HG03558 (cell line): ENCODE data around the gene CADM1.

ENCODE experiments used
- ATAC-seq: cut with Tn5 transposase; IDR thresholded peaks from one replicate; pipeline ENCODE4 v1.9.1; 2021; ENCODE audit warnings: moderate number of reproducible peaks; ENCODE audit not compliant: unreplicated experiment; ENCODE audit errors: extremely low read depth

Gene CADM1

GRCh38 chr11:115364896-115365295 lies 139.3 kb downstream of the CADM1 start:
- no peak for ATAC-seq

- no peak for ATAC-seq
These were observed 140.3 kb downstream of the CADM1 start for GRCh38 chr11:115363921-115364320.

- no peak for ATAC-seq
These were observed 140.8 kb downstream of the CADM1 start for GRCh38 chr11:115363426-115363825.

GRCh38 chr11:115362997-115363396 lies 141.2 kb downstream of the CADM1 start:
- no peak for ATAC-seq

- no peak for ATAC-seq
These were observed 143.2 kb downstream of the CADM1 start for GRCh38 chr11:115361025-115361424.

GRCh38 chr11:115360186-115360824 lies 143.9 kb downstream of the CADM1 start:
- no peak for ATAC-seq

GRCh38 chr11:115357066-115357465 lies 147.1 kb downstream of the CADM1 start:
- no peak for ATAC-seq

- no peak for ATAC-seq
These were observed 151.3 kb downstream of the CADM1 start for GRCh38 chr11:115352805-115353485.

- no peak for ATAC-seq
These were observed 154.7 kb downstream of the CADM1 start for GRCh38 chr11:115349335-115350017.

GRCh38 chr11:115348416-115348815 lies 155.8 kb downstream of the CADM1 start:
- ATAC-seq = no peak

- ATAC-seq = no peak
These were observed 157.1 kb downstream of the CADM1 start for GRCh38 chr11:115347106-115347505.

- no peak for ATAC-seq
These were observed 158.4 kb downstream of the CADM1 start for GRCh38 chr11:115345840-115346239.

GRCh38 chr11:115345361-115345760 lies 158.9 kb downstream of the CADM1 start:
- no peak for ATAC-seq

GRCh38 chr11:115344846-115345245 lies 159.4 kb downstream of the CADM1 start:
- ATAC-seq = no peak

GRCh38 chr11:115342142-115342541 lies 162.1 kb downstream of the CADM1 start:
- no peak for ATAC-seq

- ATAC-seq = no peak
These were observed 163.3 kb downstream of the CADM1 start for GRCh38 chr11:115340874-115341273.

GRCh38 chr11:115338476-115338875 lies 165.7 kb downstream of the CADM1 start:
- ATAC-seq = no peak

GRCh38 chr11:115334932-115335788 lies 169.1 kb downstream of the CADM1 start:
- no peak for ATAC-seq

- ATAC-seq = no peak
These were observed 170.3 kb downstream of the CADM1 start for GRCh38 chr11:115333949-115334348.

GRCh38 chr11:115333121-115333520 lies 171.1 kb downstream of the CADM1 start:
- ATAC-seq = no peak
